ENCODE measurements around the gene PDE6B.
"Not testable (repeated sequence)": the region's sequence is repeated elsewhere in the genome, so short reads cannot be mapped to it uniquely, and the experiment has no call there.

PDE6B gene

DNA sequence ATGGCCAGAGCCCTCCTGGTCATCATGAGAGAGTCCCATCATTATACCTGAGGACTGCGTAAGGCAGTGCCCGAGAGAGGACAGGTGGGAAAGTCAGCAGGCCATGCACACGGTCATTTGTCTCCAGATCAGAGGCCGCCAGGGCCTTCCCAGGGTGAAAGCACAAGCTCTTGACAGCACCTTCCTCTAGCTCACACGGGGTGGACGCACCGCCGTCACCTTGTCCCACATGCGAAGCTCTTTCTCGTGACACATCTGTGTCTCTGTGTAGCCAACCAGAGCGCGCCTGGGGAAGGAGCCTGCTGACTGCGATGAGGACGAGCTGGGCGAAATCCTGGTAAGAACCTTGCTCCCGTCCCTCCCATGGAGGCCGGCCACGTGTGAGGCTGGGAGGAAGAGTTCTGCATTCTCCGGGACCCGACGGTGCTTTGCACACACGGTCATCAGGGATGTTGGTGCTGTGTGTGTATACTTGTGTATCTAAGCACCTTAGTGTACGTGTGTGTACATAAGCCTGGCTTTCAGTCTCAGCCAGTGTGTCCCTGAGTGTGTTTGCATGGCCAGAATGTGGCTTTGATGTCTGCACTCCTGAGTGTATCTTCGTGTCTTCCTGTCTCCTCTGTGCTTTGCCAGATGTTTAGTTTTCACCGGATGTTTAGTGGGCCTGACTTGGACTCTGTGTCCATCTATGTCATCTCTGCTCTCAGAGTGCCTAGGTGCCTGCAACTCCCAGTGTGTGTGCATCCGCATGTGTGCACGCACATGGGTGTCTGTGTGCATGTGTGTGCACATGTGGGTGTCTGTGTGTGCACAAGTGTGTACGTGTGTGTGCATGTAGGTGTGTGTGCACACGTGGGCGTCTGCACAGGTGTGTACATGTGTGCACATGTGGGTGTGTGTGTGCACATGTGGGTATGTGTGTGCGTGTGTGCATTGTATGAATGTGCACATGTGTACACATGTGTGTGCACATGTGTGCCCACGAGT is 33.6 kb downstream of the PDE6B start:
- no peak for DNase-seq

- DNase-seq = no peak
Measured at GRCh38 chr4:659851-660250, 34.5 kb downstream of the PDE6B start.

DNA sequence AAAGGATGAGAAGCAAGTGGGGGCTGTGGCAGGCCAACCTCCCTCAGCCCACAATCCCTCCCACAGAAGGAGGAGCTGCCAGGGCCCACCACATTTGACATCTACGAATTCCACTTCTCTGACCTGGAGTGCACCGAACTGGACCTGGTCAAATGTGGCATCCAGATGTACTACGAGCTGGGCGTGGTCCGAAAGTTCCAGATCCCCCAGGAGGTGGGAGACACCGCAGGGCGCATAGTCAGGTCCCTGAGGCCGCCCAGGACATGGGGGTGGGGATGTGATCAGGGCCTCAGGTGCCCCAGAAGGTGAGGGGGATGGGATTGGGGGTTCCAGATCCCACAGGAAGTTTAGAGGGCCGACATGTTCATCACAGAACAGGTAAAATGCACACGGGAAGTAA is 35.0 kb downstream of the PDE6B start:
- DNase-seq = no peak

DNA sequence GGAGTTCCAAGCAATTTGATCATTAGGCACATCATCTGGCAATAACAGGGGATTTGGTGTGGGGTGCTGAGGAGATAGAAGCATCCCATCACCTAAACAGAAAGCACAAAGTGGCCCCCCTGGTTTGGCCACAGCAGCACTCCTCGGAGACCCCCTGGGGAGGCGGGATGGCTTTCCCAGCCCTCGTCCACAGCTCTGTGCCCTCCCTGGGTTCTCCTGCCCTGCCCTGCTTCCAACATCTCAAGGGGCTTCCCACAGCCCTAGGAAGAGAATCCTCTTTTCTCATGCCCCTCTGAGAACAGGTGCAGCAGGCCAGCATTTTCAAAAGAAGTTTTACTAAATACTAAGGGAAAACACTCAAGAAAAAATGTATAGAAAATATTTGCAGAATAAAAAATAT is 35.9 kb downstream of the PDE6B start:
- DNase-seq = no peak

- DNase-seq = no peak
Measured at GRCh38 chr4:661881-662761, 36.7 kb downstream of the PDE6B start.

DNA sequence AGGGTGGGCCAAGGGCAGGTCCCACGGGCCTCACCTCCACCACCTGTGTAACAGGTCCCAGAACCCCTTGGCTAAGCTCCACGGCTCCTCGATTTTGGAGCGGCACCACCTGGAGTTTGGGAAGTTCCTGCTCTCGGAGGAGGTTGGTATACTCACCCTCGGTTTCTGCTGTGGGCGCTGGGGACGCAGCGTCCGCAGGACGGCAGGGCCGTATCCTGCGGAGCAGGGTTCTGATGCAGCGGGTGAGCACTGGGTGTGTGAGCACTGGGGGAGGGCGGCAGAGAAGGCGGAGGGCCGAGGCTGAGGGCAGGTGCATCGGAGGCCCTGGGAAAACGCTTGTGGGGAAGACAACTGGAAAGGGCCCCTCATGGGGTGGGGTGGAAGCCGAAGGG is 37.7 kb downstream of the PDE6B start:
- DNase-seq = no peak

- no peak for DNase-seq
Measured at GRCh38 chr4:663438-664428, 38.4 kb downstream of the PDE6B start.

DNA sequence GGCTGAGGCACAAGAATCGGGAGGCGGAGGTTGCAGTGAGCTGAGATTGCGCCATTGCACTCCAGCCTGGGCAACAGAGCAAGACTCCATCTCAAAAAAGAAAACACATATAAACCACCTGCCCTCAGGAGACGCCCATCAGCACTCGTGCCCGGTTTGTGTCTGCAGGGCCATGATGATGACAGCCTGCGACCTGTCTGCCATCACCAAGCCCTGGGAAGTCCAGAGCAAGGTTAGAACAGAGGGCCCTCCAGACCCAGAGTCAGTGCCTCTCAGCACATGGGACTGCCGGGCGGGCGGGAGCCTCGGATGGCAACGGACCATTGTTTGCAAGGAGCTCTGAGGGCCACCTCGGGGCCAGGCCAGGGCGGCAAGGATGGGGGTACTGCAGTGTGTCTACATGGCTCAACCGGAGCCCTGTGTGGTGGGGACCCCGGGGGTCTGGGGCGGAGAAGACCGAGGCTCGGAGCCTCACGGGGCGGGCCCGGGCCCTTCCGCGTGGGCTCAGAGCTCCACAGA is 39.4 kb downstream of the PDE6B start:
- DNase-seq = no peak

GRCh38 chr4:665381-665750 is 40.0 kb downstream of the PDE6B start:
- DNase-seq = no peak

DNA sequence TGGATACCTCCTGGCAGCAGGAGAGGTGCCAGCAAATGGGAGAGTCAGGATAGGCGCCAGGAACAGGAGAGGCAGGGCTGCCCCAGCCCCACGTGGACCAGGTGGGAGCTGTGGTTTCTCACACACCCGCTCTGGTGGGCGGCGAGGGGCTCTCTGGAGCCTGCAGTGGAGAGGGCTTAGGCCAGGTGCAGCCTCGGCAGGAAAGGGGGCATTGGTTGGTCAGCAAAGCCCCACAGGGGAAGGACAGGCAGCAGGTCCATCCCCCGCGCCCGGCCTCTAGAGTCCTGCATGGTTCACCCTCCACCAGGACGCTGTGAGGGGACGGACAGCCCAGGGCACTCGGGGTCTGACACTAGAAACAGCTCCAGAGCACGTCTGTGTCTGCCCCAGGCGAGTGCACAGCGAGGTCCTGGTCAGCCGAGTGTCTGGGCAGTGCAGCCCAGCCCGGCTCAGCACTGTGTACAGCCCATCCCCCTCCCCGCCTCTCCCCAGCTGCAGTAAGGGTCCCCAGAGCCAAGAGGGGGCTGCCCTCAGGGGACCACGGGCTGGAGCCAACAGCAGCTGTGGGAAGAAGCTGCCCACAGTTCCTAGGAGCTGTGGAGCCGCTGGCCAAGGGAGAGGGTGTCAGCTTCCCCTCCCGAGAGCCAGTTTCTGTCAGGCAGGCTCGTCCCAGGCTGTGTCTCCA is 40.5 kb downstream of the PDE6B start:
- no peak for DNase-seq

DNA sequence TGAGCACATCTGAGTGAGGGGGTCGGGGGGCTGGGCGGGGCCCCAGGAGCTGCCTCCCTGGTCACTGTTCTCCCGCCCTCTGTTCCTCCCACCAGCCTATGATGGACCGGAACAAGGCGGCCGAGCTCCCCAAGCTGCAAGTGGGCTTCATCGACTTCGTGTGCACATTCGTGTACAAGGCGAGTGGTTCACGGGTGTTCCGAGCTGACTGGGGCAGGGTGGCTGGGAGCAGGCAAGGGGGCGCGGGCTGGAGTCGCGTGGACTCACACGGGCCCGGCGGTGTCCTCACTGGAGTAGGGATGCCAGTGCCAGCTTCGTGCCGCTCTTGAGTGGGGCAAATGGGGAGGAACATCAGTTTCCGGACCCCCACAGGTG is 41.0 kb downstream of the PDE6B start:
- no peak for DNase-seq

DNA sequence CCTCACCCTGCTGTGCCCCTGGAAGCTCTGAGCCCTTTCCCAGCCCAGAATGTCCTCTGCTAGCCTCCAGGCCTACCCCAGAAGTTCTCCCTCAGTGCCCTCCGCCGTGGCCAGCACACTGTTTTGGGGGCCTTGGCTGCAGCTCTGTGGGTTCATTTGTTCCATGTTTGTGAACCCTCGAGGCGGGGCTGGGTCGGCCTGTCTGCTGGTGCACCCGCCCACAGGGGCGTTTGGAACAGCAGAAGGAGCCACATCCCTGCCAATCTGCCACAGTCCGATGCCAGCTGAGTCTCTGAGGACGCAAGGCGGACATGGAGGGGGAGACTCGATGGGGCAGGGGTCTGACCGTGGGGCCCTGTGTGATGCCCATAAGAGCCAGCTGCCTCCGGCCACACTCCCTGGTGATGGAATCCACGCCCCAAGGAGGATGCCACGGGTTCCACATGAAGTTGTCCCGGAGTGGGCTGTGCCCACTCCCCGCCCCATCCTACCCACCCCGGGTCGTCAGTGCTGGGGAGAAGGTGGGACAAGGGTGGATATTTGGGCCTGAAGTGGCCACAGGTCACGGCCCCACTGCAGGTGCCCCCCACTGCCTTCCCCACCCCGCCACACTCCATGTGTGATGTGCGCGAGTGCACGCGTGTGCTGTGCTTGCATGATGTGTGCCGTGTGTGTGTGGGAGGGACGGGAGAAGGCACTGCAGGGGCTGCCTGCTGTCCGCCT is 41.6 kb downstream of the PDE6B start:
- DNase-seq = no peak

- no peak for DNase-seq
Measured at GRCh38 chr4:667545-667925, 42.2 kb downstream of the PDE6B start.

GRCh38 chr4:668219-668618 is 42.8 kb downstream of the PDE6B start:
- not testable (repeated sequence) for DNase-seq

GRCh38 chr4:669806-670559 is 44.6 kb downstream of the PDE6B start:
- DNase-seq = not testable (repeated sequence)

GRCh38 chr4:671769-672168 is 46.4 kb downstream of the PDE6B start:
- no peak for DNase-seq

GRCh38 chr4:673349-674091 is 48.1 kb downstream of the PDE6B start:
- no peak for DNase-seq

DNA sequence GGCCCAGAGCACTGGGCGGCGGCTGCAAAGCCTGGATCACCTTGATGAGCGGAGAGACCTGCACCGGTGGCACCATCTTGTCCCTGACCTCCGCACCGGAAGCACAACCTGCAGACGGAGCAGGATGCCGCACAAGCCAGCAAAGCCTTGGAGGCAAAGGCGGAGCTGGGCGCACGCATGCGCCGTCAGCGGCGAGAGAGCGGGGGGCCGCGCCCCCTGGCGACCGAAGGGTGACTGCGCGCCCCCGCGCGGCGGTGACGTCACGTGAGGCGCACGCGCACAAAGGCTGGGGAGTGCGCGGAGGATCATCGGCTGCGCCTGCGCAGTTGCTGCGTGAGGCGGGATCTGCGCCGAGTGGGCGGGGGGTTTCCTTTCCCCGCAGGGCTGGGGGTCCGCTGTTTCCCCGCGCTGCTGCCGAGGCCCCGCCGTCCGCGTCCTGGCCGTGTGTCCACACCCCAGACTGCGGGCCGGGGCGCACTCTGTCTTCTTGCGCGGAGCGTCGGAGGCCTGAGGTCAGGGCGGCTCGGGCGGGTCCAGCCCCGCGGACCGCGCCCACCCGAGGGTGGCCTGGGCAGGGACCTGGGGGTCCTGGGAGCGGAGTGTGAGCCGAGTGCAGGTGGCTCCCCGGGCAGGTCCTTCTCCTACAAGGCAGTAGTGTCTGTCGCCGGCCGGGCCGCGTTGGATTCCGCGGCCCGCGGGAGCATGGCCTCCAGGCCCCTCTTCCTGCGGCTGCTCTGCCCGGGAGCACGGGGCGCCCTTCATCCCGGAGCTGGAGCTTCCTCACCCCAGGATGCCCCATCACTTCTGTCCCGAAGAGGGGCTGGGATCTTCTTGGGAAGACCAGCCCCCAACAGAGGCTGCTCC is 49.0 kb downstream of the PDE6B start, which contains the start of the genes ATP5ME and MYL5:
Gene ATP5ME (minus strand): TSS at position 105 of the 864 bp plus-strand sequence. CDS start 29 bp downstream, at position 76.
Gene MYL5 (plus strand): TSS at position 371 of the 864 bp plus-strand sequence. CDS start 3,485 bp downstream, outside the sequence.
- peak; percentile 89 for DNase-seq

Data from NCI-H1048 (cell line).